Activated naive CD8-positive, alpha-beta T cell treated with anti-CD3 and anti-CD28 coated beads for 36 hours (primary cell): Measurements from ENCODE around the gene WDR11. TPM values are rescaled to one million over a fixed set of nuclear protein-coding genes. Genes with fewer than 3 reads are reported as not detected.

Experiments
- DNase-seq: peaks from one replicate; pipeline ENCODE4 v3.0.0; 2021
- H3K27ac Mint-ChIP-seq: one replicate; pipeline ENCODE4 v1.8.0; 2022; ENCODE audit warnings: mild to moderate bottlenecking, moderate library complexity, mixed read lengths
- H3K27me3 Mint-ChIP-seq: one replicate; pipeline ENCODE4 v1.8.0; 2022; ENCODE audit warnings: mild to moderate bottlenecking, mixed read lengths
- H3K36me3 Mint-ChIP-seq: one replicate; pipeline ENCODE4 v1.8.0; 2021; ENCODE audit warnings: mild to moderate bottlenecking, mixed read lengths
- H3K4me1 Mint-ChIP-seq: one replicate; pipeline ENCODE4 v1.8.0; 2021; ENCODE audit warnings: mixed read lengths
- H3K4me3 Mint-ChIP-seq: one replicate; pipeline ENCODE4 v1.8.0; 2022; ENCODE audit warnings: mild to moderate bottlenecking, moderate library complexity, mixed read lengths
- H3K9me3 Mint-ChIP-seq: one replicate; pipeline ENCODE4 v1.8.0; 2022; ENCODE audit warnings: mixed read lengths
- total RNA-seq, 2 experiments: library from RNA; stranded (reverse); gene quantifications; one replicate each; pipeline ENCODE4 v1.2.3, GENCODE V29; 2021

WDR11 gene
- total RNA-seq, 2 experiments from 2014 or later = 34.4 to 34.5 TPM

DNA sequence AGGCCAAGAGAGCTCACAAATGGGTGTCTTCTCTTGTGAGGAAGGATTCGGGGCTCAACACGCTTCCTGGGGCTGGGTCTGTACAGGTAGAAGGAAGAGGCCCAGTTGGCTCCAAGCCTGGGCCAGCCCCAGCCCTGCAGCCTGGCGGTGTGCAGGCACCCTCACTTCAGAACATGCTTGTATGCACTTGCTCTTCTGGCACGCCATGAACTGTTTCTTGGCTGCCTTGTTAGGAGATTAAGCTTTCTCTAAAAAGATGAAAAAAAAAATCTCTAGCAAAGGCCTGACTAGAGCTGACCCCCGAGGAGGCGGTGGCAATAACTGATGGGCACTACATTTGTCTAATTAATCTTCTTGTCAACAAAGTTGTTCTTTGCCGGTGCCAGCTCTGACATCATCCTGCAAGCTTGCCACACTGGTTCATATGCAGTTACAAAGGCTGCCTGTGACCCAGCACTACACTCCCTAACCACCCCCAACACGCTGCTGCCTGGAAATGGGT, 94.7 kb downstream of the WDR11 start:
- H3K4me1 Mint-ChIP-seq = peaks cover 14% of the 10 kb centered on the region
- peaks cover 44% of the 10 kb centered on the region for H3K27me3 Mint-ChIP-seq
- H3K27ac Mint-ChIP-seq = no peak overlapping the region
- H3K36me3 Mint-ChIP-seq = peaks cover 2% of the 10 kb centered on the region
- DNase-seq = no peak
- H3K9me3 Mint-ChIP-seq = no peaks in the 10 kb centered on the region
- no peak overlapping the region for H3K4me3 Mint-ChIP-seq

DNA sequence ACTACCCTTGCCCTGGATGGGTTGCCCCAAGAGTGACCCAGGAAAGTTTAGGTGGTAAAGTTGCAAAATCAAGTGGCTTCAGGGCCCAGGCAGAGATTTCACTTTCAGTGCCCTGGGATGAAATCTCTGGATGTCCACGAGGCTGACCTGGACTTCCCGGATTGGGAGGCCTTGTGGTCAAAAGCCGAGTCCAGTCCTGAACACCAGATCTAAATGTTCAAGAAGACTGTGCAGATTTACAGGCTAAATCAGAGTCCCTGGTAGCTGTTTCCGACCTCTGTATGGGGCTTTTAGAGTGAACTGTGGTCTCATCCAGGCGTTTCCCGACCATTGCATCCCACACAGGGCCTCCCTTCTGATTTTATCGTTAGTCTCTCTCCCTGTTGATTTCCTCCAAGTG, 95.3 kb downstream of the WDR11 start:
- no peak for DNase-seq
- no peaks in the 10 kb centered on the region for H3K9me3 Mint-ChIP-seq
- H3K27me3 Mint-ChIP-seq = peaks cover 48% of the 10 kb centered on the region
- peaks cover 14% of the 10 kb centered on the region for H3K4me1 Mint-ChIP-seq
- no peak overlapping the region for H3K27ac Mint-ChIP-seq
- peaks cover 2% of the 10 kb centered on the region for H3K36me3 Mint-ChIP-seq
- no peak overlapping the region for H3K4me3 Mint-ChIP-seq

DNA sequence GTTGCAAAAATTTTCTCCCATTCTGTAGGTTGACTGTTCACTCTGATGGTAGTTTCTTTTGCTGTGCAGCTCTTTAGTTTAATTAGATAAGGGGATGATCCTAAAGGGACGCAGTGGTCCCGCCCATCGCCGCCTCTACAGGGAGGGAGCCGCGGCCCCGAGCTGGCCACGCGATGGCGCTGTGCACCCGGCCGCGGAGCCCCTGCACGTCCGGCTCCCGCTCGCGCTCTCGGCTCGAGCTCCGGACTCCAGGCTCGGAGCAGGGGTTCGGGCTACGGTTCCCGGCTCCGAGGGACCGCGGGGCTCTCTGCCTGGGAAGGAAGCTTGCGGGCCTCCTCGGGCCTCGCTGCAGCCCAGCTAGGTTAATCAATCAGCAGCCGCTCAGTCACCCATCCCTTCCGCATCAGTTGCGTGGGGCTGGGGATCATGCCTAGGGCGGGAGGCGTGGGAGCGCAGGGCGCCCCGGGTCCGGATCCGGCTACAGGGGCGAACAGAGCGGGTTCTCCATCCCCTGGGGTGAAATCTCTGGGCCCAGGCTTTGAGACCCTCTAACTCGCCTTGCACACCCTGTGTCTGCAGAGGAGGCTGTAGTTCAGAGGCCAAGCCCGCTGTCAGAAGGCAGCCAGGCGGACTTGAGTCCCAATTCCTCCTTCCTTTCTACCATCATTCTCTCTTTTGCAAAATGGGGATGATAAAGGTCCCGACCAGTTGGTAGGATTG, 97.9 kb downstream of the WDR11 start:
- Mint-ChIP-seq H3K4me3 (no peak overlapping the region), H3K36me3 (peaks cover 2% of the 10 kb centered on the region), H3K4me1 (peaks cover 9% of the 10 kb centered on the region), H3K27ac (no peak overlapping the region), H3K27me3 (peaks cover 50% of the 10 kb centered on the region), H3K9me3 (no peaks in the 10 kb centered on the region)
- peak; percentile 75 for DNase-seq

DNA sequence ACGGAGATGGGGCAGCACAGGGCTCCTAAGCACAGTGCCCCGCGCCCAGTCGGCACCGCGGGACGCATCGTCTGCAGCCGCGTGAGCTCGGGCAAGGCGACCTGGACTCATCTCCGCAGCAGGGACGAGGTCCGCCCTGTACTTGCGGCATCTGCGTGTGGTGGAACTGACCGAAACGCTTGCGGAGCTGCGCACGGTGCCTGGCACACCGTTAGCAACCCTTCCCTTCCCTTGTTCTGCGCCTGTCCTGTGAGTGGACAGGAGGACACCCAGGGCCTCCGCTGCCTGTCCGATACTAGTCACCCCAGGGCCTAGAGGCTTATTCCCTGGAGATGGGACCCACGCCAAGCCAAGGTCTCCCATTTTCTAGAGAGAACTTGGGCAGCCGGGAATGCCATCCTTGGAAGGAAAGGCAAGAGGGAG, 98.5 kb downstream of the WDR11 start:
- Mint-ChIP-seq H3K27ac (no peak overlapping the region), H3K27me3 (peaks cover 54% of the 10 kb centered on the region), H3K4me3 (no peak overlapping the region), H3K9me3 (no peaks in the 10 kb centered on the region), H3K4me1 (peaks cover 9% of the 10 kb centered on the region), H3K36me3 (peaks cover 2% of the 10 kb centered on the region)
- no peak for DNase-seq

DNA sequence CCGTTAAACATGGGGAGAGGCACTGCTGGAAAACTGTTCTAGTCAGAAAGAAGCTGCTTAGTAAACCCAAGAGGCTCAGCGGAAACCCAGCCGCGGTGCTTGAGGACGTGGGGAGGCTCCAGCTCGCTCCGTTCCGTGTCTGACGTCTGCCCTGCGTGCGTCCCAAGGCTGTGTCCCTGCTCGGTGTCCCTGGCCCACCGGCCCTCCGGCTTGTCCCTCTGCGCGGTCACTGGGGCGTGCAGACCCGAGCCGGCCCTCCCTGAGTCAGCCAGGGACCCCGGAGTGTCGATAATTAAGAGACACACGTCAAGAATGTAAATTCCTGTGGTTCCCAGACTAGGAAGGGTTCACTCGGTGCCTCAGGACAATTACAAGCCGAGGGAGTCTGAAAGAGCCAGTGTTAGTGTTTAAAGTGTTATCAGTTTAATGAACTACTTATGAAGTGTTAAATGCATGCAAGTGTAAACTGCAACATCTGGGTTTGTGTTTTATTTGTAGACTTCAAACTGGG, 98.9 kb downstream of the WDR11 start:
- DNase-seq = no peak
- no peak overlapping the region for H3K4me3 Mint-ChIP-seq
- H3K4me1 Mint-ChIP-seq = peaks cover 8% of the 10 kb centered on the region
- H3K27ac Mint-ChIP-seq = no peak overlapping the region
- peaks cover 2% of the 10 kb centered on the region for H3K36me3 Mint-ChIP-seq
- H3K9me3 Mint-ChIP-seq = no peaks in the 10 kb centered on the region
- peaks cover 59% of the 10 kb centered on the region for H3K27me3 Mint-ChIP-seq

DNA sequence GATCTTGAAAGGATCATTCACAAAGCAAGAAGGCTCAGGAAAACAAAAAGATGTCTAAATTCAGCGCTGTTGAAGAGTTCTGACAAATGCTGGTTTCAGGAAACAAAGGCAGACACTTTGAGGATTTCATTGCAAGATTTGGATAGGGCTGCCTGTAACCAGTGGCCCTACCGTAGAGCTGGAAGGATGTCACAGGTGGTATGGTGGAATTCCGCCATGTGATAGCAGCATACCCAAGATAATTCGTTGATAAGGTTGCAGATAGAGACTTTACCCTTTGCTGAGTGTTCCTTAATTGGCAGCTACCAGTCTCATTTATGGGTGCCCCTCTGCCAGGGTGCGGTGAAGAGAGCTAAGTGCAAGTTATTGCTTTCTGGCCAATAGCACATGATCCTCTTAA, 100.1 kb downstream of the WDR11 start:
- no peak overlapping the region for H3K27ac Mint-ChIP-seq

DNA sequence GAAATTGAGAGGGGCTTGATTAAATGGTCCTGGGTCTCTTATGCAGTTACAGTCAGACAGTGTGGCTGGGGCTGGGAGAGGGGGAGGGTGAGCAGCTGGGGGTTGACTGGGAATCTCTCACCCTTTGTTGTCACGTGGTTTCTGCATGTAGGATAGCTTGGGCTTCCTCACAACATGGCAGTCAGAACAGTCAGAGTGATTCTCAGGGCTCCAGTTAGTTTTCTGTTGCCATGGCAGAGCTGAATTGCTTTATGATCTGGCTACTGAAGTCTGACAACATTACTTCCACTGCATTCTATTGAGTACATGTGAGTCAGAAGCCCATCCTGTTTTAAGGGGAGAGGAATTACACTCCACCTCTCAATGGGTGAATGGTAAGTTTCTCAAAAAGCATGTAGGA, 102.7 kb downstream of the WDR11 start:
- Mint-ChIP-seq H3K36me3 (no peaks in the 10 kb centered on the region), H3K4me1 (peaks cover 2% of the 10 kb centered on the region), H3K9me3 (no peaks in the 10 kb centered on the region), H3K27me3 (peaks cover 51% of the 10 kb centered on the region), H3K27ac (no peak overlapping the region), H3K4me3 (no peak overlapping the region)
- DNase-seq = no peak

More for the DNA sequence above, 100.1 kb downstream of the WDR11 start:
- DNase-seq = no peak
- H3K4me3 Mint-ChIP-seq = no peak overlapping the region
- peaks cover 66% of the 10 kb centered on the region for H3K27me3 Mint-ChIP-seq
- peaks cover 2% of the 10 kb centered on the region for H3K36me3 Mint-ChIP-seq
- peaks cover 6% of the 10 kb centered on the region for H3K4me1 Mint-ChIP-seq
- no peaks in the 10 kb centered on the region for H3K9me3 Mint-ChIP-seq
